SK-N-SH (cell line): ENCODE results near the gene HIPK3. TPM values are rescaled to one million over a fixed set of nuclear protein-coding genes. Genes with fewer than 3 reads are reported as not detected.

Source experiments
- CTCF ChIA-PET: fragments of 300-600, 350-600 bp; formaldehyde crosslinking; extraction: SDS; loops from one replicate; lab custom pipeline; 2021; lab: Yijun Ruan, JAX
- POLR2A ChIA-PET: fragments of 350-600 bp; sonication (Branson Sonifier 250); formaldehyde crosslinking; extraction: SDS; loops from one replicate; lab custom pipeline; 2020; ENCODE audit warnings: antibody characterized with exemption, inconsistent platforms; lab: Yijun Ruan, JAX
- DNase-seq: peaks from one replicate; pipeline ENCODE4 v3.0.0; 2012
- H2AFZ ChIP-seq: fragments of 200-600 bp; sonication (generic); 2 replicates; pipeline ENCODE4 v1.8.1; 2016; ENCODE audit warnings: antibody characterized with exemption, mild to moderate bottlenecking, low read depth
- H3F3A ChIP-seq: fragments of 200-600 bp; sonication (generic); replicated peaks from 2 replicates; pipeline ENCODE3; 2016; ENCODE audit warnings: antibody characterized with exemption, mild to moderate bottlenecking; ENCODE audit not compliant: insufficient read depth
- H3K27ac ChIP-seq, 2 experiments: fragments of 200-500 bp in 1 of 2; fragments of 200-600 bp in 1 of 2; sonication (Bioruptor generic) in 1 of 2; sonication (generic), shearing (Covaris generic) in 1 of 2; 2 replicates each; pipeline versions ENCODE4 v1.5.1 to v1.6.1; 2014 to 2016; ENCODE audit warnings: low read depth in 2 of 2, inconsistent platforms in 1 of 2, low read length in 1 of 2, mild to moderate bottlenecking in 1 of 2, mixed read lengths in 1 of 2
- H3K27me3 ChIP-seq: fragments of 200-600 bp; sonication (generic), shearing (Covaris generic); 2 replicates; pipeline ENCODE4 v1.6.1; 2016; ENCODE audit warnings: mixed run types; ENCODE audit not compliant: insufficient read depth
- H3K36me3 ChIP-seq, 2 experiments: fragments of 200-500 bp in 1 of 2; fragments of 200-600 bp in 1 of 2; sonication (Bioruptor generic) in 1 of 2; sonication (generic) in 1 of 2; replicated peaks in 1 of 2; 2 replicates each; pipeline versions ENCODE3 to v1.5.1; 2014 to 2016; ENCODE audit warnings: low read length in 1 of 2, mild to moderate bottlenecking in 1 of 2; ENCODE audit not compliant: insufficient read depth in 2 of 2, control insufficient read depth in 1 of 2
- H3K4me1 ChIP-seq, 2 experiments: fragments of 200-500 bp in 1 of 2; fragments of 200-600 bp in 1 of 2; sonication (Bioruptor generic) in 1 of 2; sonication (generic), shearing (Covaris generic) in 1 of 2; 2 replicates each; pipeline versions ENCODE4 v1.5.1 to v1.6.1; 2014 to 2016; ENCODE audit warnings: low read depth in 1 of 2, low read length in 1 of 2, mixed run types in 1 of 2; ENCODE audit not compliant: insufficient read depth in 2 of 2, control insufficient read depth in 1 of 2
- H3K4me2 ChIP-seq: fragments of 200-600 bp; sonication (generic), shearing (Covaris generic); 2 replicates; pipeline ENCODE4 v1.6.1; 2017; ENCODE audit warnings: mixed run types
- H3K4me3 ChIP-seq, 2 experiments: fragments of 200-500 bp in 1 of 2; fragments of 200-600 bp in 1 of 2; sonication (Bioruptor generic) in 1 of 2; sonication (generic), shearing (Covaris generic) in 1 of 2; 2 replicates each; pipeline versions ENCODE4 v1.5.1 to v1.8.1; 2014 to 2016; ENCODE audit warnings: low read depth in 2 of 2, inconsistent platforms in 1 of 2, low read length in 1 of 2, mild to moderate bottlenecking in 1 of 2, mixed read lengths in 1 of 2, moderate library complexity in 1 of 2
- H3K79me2 ChIP-seq: fragments of 200-600 bp; sonication (generic); 2 replicates; pipeline ENCODE4 v1.8.1; 2017; ENCODE audit warnings: mild to moderate bottlenecking; ENCODE audit not compliant: insufficient read depth
- H3K9ac ChIP-seq: fragments of 200-600 bp; sonication (generic); 2 replicates; pipeline ENCODE4 v1.6.1; 2017; ENCODE audit warnings: mixed run types
- H3K9me2 ChIP-seq: fragments of 200-600 bp; sonication (generic); 2 replicates; pipeline ENCODE4 v1.6.1; 2017; ENCODE audit warnings: mixed run types
- H3K9me3 ChIP-seq: fragments of 200-600 bp; sonication (generic); 2 replicates; pipeline ENCODE4 v1.6.1; 2017; ENCODE audit warnings: mixed run types, mild to moderate bottlenecking, moderate library complexity
- H4K20me1 ChIP-seq: fragments of 200-600 bp; sonication (generic); 2 replicates; pipeline ENCODE4 v1.6.1; 2017; ENCODE audit warnings: mild to moderate bottlenecking, mixed run types; ENCODE audit not compliant: insufficient read depth
- CHD2 ChIP-seq: fragments of 150-350 bp; IDR thresholded peaks from 2 replicates; pipeline ENCODE4 v1.6.1; 2018; ENCODE audit warnings: low read length; ENCODE audit not compliant: partially characterized antibody
- CTCF ChIP-seq: fragments of 200-600 bp; sonication (generic); IDR thresholded peaks from 2 replicates; pipeline ENCODE4 v1.6.1; 2017; ENCODE audit warnings: antibody characterized with exemption, mild to moderate bottlenecking, moderate library complexity
- EP300 ChIP-seq, 2 experiments: IDR thresholded peaks; 2 replicates each; pipeline versions ENCODE4 v1.4.0 to v1.6.1; 2012; ENCODE audit warnings: borderline replicate concordance in 1 of 2, low read depth in 1 of 2, low read length in 1 of 2
- EZH2phosphoT487 ChIP-seq: fragments of 200-600 bp; sonication (generic); IDR thresholded peaks from 2 replicates; pipeline ENCODE4 v1.6.1; 2017; ENCODE audit warnings: low read depth, mixed run types, mild to moderate bottlenecking, antibody characterized with exemption, moderate library complexity, borderline replicate concordance
- GATA2 ChIP-seq: sonication (generic); formaldehyde crosslinking; IDR thresholded peaks from 2 replicates; pipeline ENCODE4 v1.5.0; 2020; ENCODE audit warnings: mild to moderate bottlenecking, missing genetic modification reagents
- JUND ChIP-seq: IDR thresholded peaks from 2 replicates; pipeline ENCODE4 v1.4.0; 2012
- MEF2A ChIP-seq: IDR thresholded peaks from 2 replicates; pipeline ENCODE4 v1.4.0; 2012; ENCODE audit warnings: low read depth, borderline replicate concordance
- MXI1 ChIP-seq: IDR thresholded peaks from 2 replicates; pipeline ENCODE4 v1.6.1; 2012; ENCODE audit warnings: mild to moderate bottlenecking, low read depth, low read length, improper control_type of control experiment
- NFIC ChIP-seq: IDR thresholded peaks from 2 replicates; pipeline ENCODE4 v1.4.0; 2012; ENCODE audit warnings: borderline replicate concordance
- POLR2AphosphoS5 ChIP-seq: IDR thresholded peaks from 2 replicates; pipeline ENCODE4 v1.6.1; 2012; ENCODE audit warnings: low read depth, low read length
- RCOR1 ChIP-seq: fragments of 150-350 bp; IDR thresholded peaks from 2 replicates; pipeline ENCODE4 v1.6.1; 2017; ENCODE audit warnings: antibody characterized with exemption, low read length
- REST ChIP-seq: IDR thresholded peaks from 2 replicates; pipeline ENCODE4 v1.6.1; 2012; ENCODE audit warnings: mild to moderate bottlenecking, low read depth, low read length, moderate library complexity
- RXRA ChIP-seq: IDR thresholded peaks from 2 replicates; pipeline ENCODE4 v1.4.0; 2012; ENCODE audit warnings: low read depth, mild to moderate bottlenecking, borderline replicate concordance
- TEAD4 ChIP-seq: IDR thresholded peaks from 2 replicates; pipeline ENCODE4 v1.4.0; 2012; ENCODE audit warnings: mild to moderate bottlenecking, borderline replicate concordance; ENCODE audit not compliant: insufficient read depth
- WGBS: methylation state at CpG from one replicate; pipeline ENCODE4 v1.1.6; 2017; ENCODE audit warnings: low lambda C conversion rate; 5-methylcytosine and 5-hydroxymethylcytosine counted together
- polyA plus RNA-seq, 3 experiments: library from polyadenylated mRNA; depleted of rRNA; stranded (reverse); fragments of >200 nt; gene quantifications; 2 replicates each; pipeline ENCODE4 v1.2.3, GENCODE V29; 2012
- TF ChIP-seq, protein P1 (sequence below): IDR thresholded peaks from 2 replicates; pipeline ENCODE4 v1.4.0; 2012; ENCODE audit warnings: low read depth
- TF ChIP-seq, protein P2 (sequence below): fragments of 150-350 bp; IDR thresholded peaks from 2 replicates; pipeline ENCODE4 v1.6.1; 2016; ENCODE audit warnings: mild to moderate bottlenecking, low read depth, low read length
- TF ChIP-seq, protein P3 (sequence below): fragments of 150-350 bp; IDR thresholded peaks from 2 replicates; pipeline ENCODE4 v1.6.1; 2017; ENCODE audit warnings: antibody characterized with exemption, low read length, low read depth, borderline replicate concordance

Gene HIPK3
- polyA plus RNA-seq, 1 of the 3 experiments (the other 2 are of a cell fraction), result 5.2 TPM

GRCh38 chr11:33390944-33391892, 134.0 kb downstream of the HIPK3 start:
- Histone ChIP-seq H3K79me2 (peaks cover 99% of the 10 kb centered on the region), H3F3A (peaks cover 15% of the 10 kb centered on the region)
- no peak for TF ChIP-seq POLR2AphosphoS5
- TF ChIP-seq JUND, result no peak
- TF ChIP-seq EZH2phosphoT487, result no peak
- TF ChIP-seq CTCF, result no peak
- TF ChIP-seq RCOR1, result no peak
- TF ChIP-seq, all 33 proteins: peak for 0
- DNase-seq, result no peak
- WGBS, result 83% methylated on average over 13 of the region's 13 CpGs
- H3K9ac ChIP-seq, result no peak overlapping the region
- H4K20me1 ChIP-seq, result peaks cover 86% of the 10 kb centered on the region
- no peak overlapping the region for H3K27ac ChIP-seq
- H2AFZ ChIP-seq, result no peak overlapping the region
- H3K4me2 ChIP-seq, result no peak overlapping the region
- no peaks in the 10 kb centered on the region for H3K9me3 ChIP-seq
- peaks cover 4% of the 10 kb centered on the region in 2 experiments; a peak in 2 of 4 replicates for H3K4me1 ChIP-seq
- CTCF ChIA-PET, result interaction anchor here (1.0 to 2.0 kb wide), 4 partner anchors 10 to 297 kb away, joined by 3 to 7 read pairs (median 5); partner anchors contain the start of gene KIAA1549L
- peaks cover 4 to 12% of the 10 kb centered on the region in 2 experiments for H3K36me3 ChIP-seq
- no peaks in the 10 kb centered on the region for H3K27me3 ChIP-seq
- POLR2A ChIA-PET, result no interaction called here
- no peaks in the 10 kb centered on the region for H3K9me2 ChIP-seq
- H3K4me3 ChIP-seq, result no peak overlapping the region

DNA sequence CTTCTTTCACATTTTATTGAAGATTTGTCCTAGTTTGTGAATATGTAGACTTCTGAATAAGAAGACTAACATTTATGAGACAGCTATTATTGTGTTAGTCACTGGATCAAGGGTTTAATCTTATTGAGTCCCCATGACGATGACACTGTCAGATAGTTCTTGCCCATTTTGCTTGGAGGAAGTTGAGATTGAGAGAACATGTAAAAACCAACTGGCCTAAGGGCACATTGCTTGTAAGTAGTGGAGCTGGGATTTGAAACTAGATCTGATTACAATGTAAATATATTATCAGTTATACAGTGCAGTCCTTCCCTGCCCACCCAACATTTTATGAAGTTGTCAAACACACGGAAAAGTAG, 134.7 kb downstream of the HIPK3 start:
- no peak overlapping the region for H3K4me2 ChIP-seq
- DNase-seq, result peak; percentile 32
- peaks cover 85% of the 10 kb centered on the region for H4K20me1 ChIP-seq
- no peak overlapping the region for H3K27ac ChIP-seq
- H3K9me2 ChIP-seq, result no peaks in the 10 kb centered on the region
- peaks cover 4 to 14% of the 10 kb centered on the region in 2 experiments for H3K36me3 ChIP-seq
- H3K27me3 ChIP-seq, result no peaks in the 10 kb centered on the region
- peaks cover 99% of the 10 kb centered on the region for H3K79me2 ChIP-seq
- peaks cover 14% of the 10 kb centered on the region for H3F3A ChIP-seq
- no peak overlapping the region for H3K9ac ChIP-seq
- H2AFZ ChIP-seq, result no peak overlapping the region
- ChIA-PET POLR2A (no interaction called here), CTCF (interaction anchor here (1.2 to 2.0 kb wide), 2 partner anchors 16 to 30 kb away, joined by 4 to 7 read pairs; partner anchors contain the start of gene KIAA1549L)
- 78% methylated on average over 2 of the region's 2 CpGs for WGBS
- no peak overlapping the region for H3K4me3 ChIP-seq
- no peaks in the 10 kb centered on the region for H3K9me3 ChIP-seq
- peaks cover 4% of the 10 kb centered on the region in 2 experiments; a peak in 2 of 4 replicates for H3K4me1 ChIP-seq
- no peak for TF ChIP-seq MEF2A
- TF ChIP-seq, protein P1, sequence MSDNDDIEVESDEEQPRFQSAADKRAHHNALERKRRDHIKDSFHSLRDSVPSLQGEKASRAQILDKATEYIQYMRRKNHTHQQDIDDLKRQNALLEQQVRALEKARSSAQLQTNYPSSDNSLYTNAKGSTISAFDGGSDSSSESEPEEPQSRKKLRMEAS, result no peak
- TF ChIP-seq MXI1, result no peak
- no peak for TF ChIP-seq EZH2phosphoT487
- TF ChIP-seq RCOR1, result no peak
- TF ChIP-seq JUND, result no peak
- no peak for TF ChIP-seq EP300 (IDR thresholded peaks at IDR 0.05; ENCODE audit: borderline replicate concordance in 1 of 2, low read depth in 1 of 2, low read length in 1 of 2)
- TF ChIP-seq, protein P2, sequence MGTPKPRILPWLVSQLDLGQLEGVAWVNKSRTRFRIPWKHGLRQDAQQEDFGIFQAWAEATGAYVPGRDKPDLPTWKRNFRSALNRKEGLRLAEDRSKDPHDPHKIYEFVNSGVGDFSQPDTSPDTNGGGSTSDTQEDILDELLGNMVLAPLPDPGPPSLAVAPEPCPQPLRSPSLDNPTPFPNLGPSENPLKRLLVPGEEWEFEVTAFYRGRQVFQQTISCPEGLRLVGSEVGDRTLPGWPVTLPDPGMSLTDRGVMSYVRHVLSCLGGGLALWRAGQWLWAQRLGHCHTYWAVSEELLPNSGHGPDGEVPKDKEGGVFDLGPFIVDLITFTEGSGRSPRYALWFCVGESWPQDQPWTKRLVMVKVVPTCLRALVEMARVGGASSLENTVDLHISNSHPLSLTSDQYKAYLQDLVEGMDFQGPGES, result no peak
- TF ChIP-seq CHD2, result no peak
- TF ChIP-seq REST, result no peak
- no peak for TF ChIP-seq RXRA
- no peak; the same call in 1 of the 2 replicates for TF ChIP-seq GATA2
- no peak for TF ChIP-seq NFIC
- TF ChIP-seq, protein P3, sequence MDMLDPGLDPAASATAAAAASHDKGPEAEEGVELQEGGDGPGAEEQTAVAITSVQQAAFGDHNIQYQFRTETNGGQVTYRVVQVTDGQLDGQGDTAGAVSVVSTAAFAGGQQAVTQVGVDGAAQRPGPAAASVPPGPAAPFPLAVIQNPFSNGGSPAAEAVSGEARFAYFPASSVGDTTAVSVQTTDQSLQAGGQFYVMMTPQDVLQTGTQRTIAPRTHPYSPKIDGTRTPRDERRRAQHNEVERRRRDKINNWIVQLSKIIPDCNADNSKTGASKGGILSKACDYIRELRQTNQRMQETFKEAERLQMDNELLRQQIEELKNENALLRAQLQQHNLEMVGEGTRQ, result no peak
- TF ChIP-seq TEAD4, result no peak
